Pons (tissue), 1 donor: ENCODE data around the gene CNTNAP2.
"Not testable (repeated sequence)": the region's sequence is repeated elsewhere in the genome, so short reads cannot be mapped to it uniquely, and the experiment has no call there.

ENCODE experiments used
- DNase-seq: peaks from one replicate; pipeline ENCODE4 v3.0.0-alpha.2; 2016; ENCODE audit warnings: low spot score

Gene CNTNAP2

GRCh38 chr7:146150153-146150552 lies 33.6 kb downstream of the CNTNAP2 start:
- no peak for DNase-seq

GRCh38 chr7:146172112-146172511 lies 55.5 kb downstream of the CNTNAP2 start:
- no peak for DNase-seq

- no peak for DNase-seq
Observed at GRCh38 chr7:146175716-146176115, 59.1 kb downstream of the CNTNAP2 start.

- no peak for DNase-seq
Observed at GRCh38 chr7:146176860-146177259, 60.3 kb downstream of the CNTNAP2 start.

- no peak for DNase-seq
Observed at GRCh38 chr7:146177301-146177700, 60.7 kb downstream of the CNTNAP2 start.

- DNase-seq, result no peak
Observed at GRCh38 chr7:146185844-146186243, 69.2 kb downstream of the CNTNAP2 start.

GRCh38 chr7:146191428-146191827 lies 74.8 kb downstream of the CNTNAP2 start:
- not testable (repeated sequence) for DNase-seq

GRCh38 chr7:146201945-146202344 lies 85.3 kb downstream of the CNTNAP2 start:
- DNase-seq, result no peak

- DNase-seq, result no peak
Observed at GRCh38 chr7:146206270-146206669, 89.7 kb downstream of the CNTNAP2 start.

- DNase-seq, result no peak
Observed at GRCh38 chr7:146208492-146208891, 91.9 kb downstream of the CNTNAP2 start.

GRCh38 chr7:146214842-146215241 lies 98.2 kb downstream of the CNTNAP2 start:
- no peak for DNase-seq

- peak; percentile 11 for DNase-seq
Observed at GRCh38 chr7:146216396-146217041, 99.9 kb downstream of the CNTNAP2 start.

GRCh38 chr7:146223851-146224250 lies 107.2 kb downstream of the CNTNAP2 start:
- DNase-seq, result no peak

- DNase-seq, result no peak
Observed at GRCh38 chr7:146232604-146233003, 116.0 kb downstream of the CNTNAP2 start.

GRCh38 chr7:146235195-146235594 lies 118.6 kb downstream of the CNTNAP2 start:
- peak; percentile 42 for DNase-seq

- DNase-seq, result no peak
Observed at GRCh38 chr7:146242661-146243060, 126.1 kb downstream of the CNTNAP2 start.

GRCh38 chr7:146247991-146248390 lies 131.4 kb downstream of the CNTNAP2 start:
- DNase-seq, result not testable (repeated sequence)

GRCh38 chr7:146248744-146249143 lies 132.1 kb downstream of the CNTNAP2 start:
- not testable (repeated sequence) for DNase-seq

GRCh38 chr7:146249272-146249671 lies 132.7 kb downstream of the CNTNAP2 start:
- DNase-seq, result no peak

GRCh38 chr7:146255609-146256008 lies 139.0 kb downstream of the CNTNAP2 start:
- DNase-seq, result no peak

GRCh38 chr7:146262527-146262926 lies 145.9 kb downstream of the CNTNAP2 start:
- DNase-seq, result no peak

GRCh38 chr7:146276888-146277287 lies 160.3 kb downstream of the CNTNAP2 start:
- DNase-seq, result no peak

GRCh38 chr7:146285418-146285817 lies 168.8 kb downstream of the CNTNAP2 start:
- no peak for DNase-seq

GRCh38 chr7:146290746-146291145 lies 174.1 kb downstream of the CNTNAP2 start:
- DNase-seq, result no peak
